H1 (cell line): ENCODE results near the gene PRRG3. TPM values are rescaled to one million over a fixed set of nuclear protein-coding genes. Genes with fewer than 3 reads are reported as not detected.

ENCODE experiments used
- CTCF ChIA-PET: fragments of 300-600 bp; sonication (Branson Sonifier 250); formaldehyde crosslinking; loops from one replicate; lab custom pipeline; 2021; ENCODE audit not compliant: partially characterized antibody; lab: Charles Lee
- POLR2A ChIA-PET: fragments of 300-600 bp; sonication (Branson Sonifier 250); formaldehyde crosslinking; loops from one replicate; lab custom pipeline; 2021; ENCODE audit warnings: inconsistent platforms; ENCODE audit not compliant: partially characterized antibody; lab: Charles Lee
- DNase-seq, 2 experiments: peaks; one replicate each; pipeline versions ENCODE4 v3.0.0 to v3.0.0-alpha.2; 2010 to 2022; ENCODE audit warnings: low spot score in 2 of 2, low read depth in 1 of 2, mixed read lengths in 1 of 2
- FAIRE-seq: peaks from 2 replicates; lab custom pipeline; 2011; peaks lifted over from hg19 to GRCh38; lab: Jason Lieb, UNC
- H2AFZ ChIP-seq: 2 replicates; pipeline ENCODE4 v1.8.1; 2012; ENCODE audit warnings: low read length, inconsistent platforms
- H2AK5ac ChIP-seq: 2 replicates; pipeline ENCODE4 v1.6.1; 2013; ENCODE audit warnings: low read depth, low read length
- H2BK120ac ChIP-seq: replicated peaks from 2 replicates; pipeline ENCODE3; 2013; ENCODE audit warnings: low read depth, low read length, inconsistent platforms
- H2BK12ac ChIP-seq: 2 replicates; pipeline ENCODE4 v1.6.1; 2013; ENCODE audit warnings: low read depth, low read length
- H2BK15ac ChIP-seq: 2 replicates; pipeline ENCODE4 v1.6.1; 2013; ENCODE audit warnings: low read length
- H2BK20ac ChIP-seq: 2 replicates; pipeline ENCODE4 v1.6.1; 2013; ENCODE audit warnings: low read length
- H2BK5ac ChIP-seq: 2 replicates; pipeline ENCODE4 v1.6.1; 2013; ENCODE audit warnings: low read depth, low read length
- H3K14ac ChIP-seq: 2 replicates; pipeline ENCODE4 v1.6.1; 2013; ENCODE audit warnings: inconsistent platforms; ENCODE audit not compliant: insufficient read length
- H3K18ac ChIP-seq: 2 replicates; pipeline ENCODE4 v1.6.1; 2013; ENCODE audit warnings: low read length; ENCODE audit errors: extremely low read depth
- H3K23ac ChIP-seq: 2 replicates; pipeline ENCODE4 v1.6.1; 2013; ENCODE audit warnings: inconsistent platforms; ENCODE audit not compliant: insufficient read length
- H3K23me2 ChIP-seq: 2 replicates; pipeline ENCODE4 v1.6.1; 2013; ENCODE audit warnings: low read depth, low read length
- H3K27ac ChIP-seq: 2 replicates; pipeline ENCODE4 v1.6.1; 2011; ENCODE audit warnings: low read depth, low read length, inconsistent platforms
- H3K27me3 ChIP-seq, 4 experiments: replicated peaks in 1 of 4; 1 replicate in 1 of 4; 2 replicates in 3 of 4; pipeline versions ENCODE4 v1.6.1 to v1.8.1; 2011 to 2013; ENCODE audit warnings: low read length in 3 of 4, mild to moderate bottlenecking in 3 of 4, inconsistent platforms in 2 of 4, mixed read lengths in 2 of 4, moderate library complexity in 1 of 4; ENCODE audit not compliant: control insufficient read depth in 3 of 4, insufficient read depth in 3 of 4; ENCODE audit errors: extremely low read depth in 1 of 4
- H3K36me3 ChIP-seq, 4 experiments: 2 replicates each; pipeline versions ENCODE4 v1.6.1 to v1.8.1; 2011 to 2013; ENCODE audit warnings: mild to moderate bottlenecking in 4 of 4, low read length in 3 of 4, moderate library complexity in 2 of 4, control low read depth in 1 of 4, inconsistent platforms in 1 of 4; ENCODE audit not compliant: insufficient read depth in 4 of 4, control insufficient read depth in 2 of 4
- H3K4ac ChIP-seq: replicated peaks from 2 replicates; pipeline ENCODE3; 2013; ENCODE audit warnings: low read length, low read depth, mixed read lengths, inconsistent platforms; ENCODE audit not compliant: insufficient read length
- H3K4me1 ChIP-seq, 4 experiments: replicated peaks in 1 of 4; 1 replicate in 1 of 4; 2 replicates in 3 of 4; pipeline versions ENCODE4 v1.6.1 to v1.8.1; 2011 to 2013; ENCODE audit warnings: low read length in 3 of 4, inconsistent platforms in 2 of 4, mixed read lengths in 1 of 4; ENCODE audit not compliant: insufficient read depth in 4 of 4, control insufficient read depth in 3 of 4
- H3K4me2 ChIP-seq, 2 experiments: 2 replicates each; pipeline versions ENCODE4 v1.6.1 to v1.8.1; 2011 to 2013; ENCODE audit warnings: low read depth in 2 of 2, low read length in 2 of 2, control low read depth in 1 of 2, inconsistent platforms in 1 of 2, mild to moderate bottlenecking in 1 of 2; ENCODE audit not compliant: insufficient read depth in 1 of 2
- H3K4me3 ChIP-seq, 4 experiments: fragments of 200-600, 300-600 bp in 1 of 4; sonication (generic), shearing (Covaris generic), sonication (Bioruptor Twin) in 1 of 4; 2 replicates each; pipeline versions ENCODE4 v1.5.1 to v1.8.1; 2011 to 2016; ENCODE audit warnings: low read length in 4 of 4, low read depth in 3 of 4, control low read depth in 2 of 4, inconsistent platforms in 2 of 4, mild to moderate bottlenecking in 2 of 4, mixed read lengths in 1 of 4, moderate library complexity in 1 of 4; ENCODE audit not compliant: insufficient read depth in 2 of 4; ENCODE audit errors: extremely low read depth in 1 of 4
- H3K56ac ChIP-seq: replicated peaks from 2 replicates; pipeline ENCODE3; 2013; ENCODE audit warnings: low read depth, mild to moderate bottlenecking, mixed read lengths, low read length, inconsistent platforms; ENCODE audit not compliant: insufficient read length
- H3K79me1 ChIP-seq: 2 replicates; pipeline ENCODE4 v1.6.1; 2013; ENCODE audit warnings: low read depth, low read length, control low read depth
- H3K79me2 ChIP-seq, 2 experiments: 2 replicates each; pipeline versions ENCODE4 v1.6.1 to v1.8.1; 2012 to 2013; ENCODE audit warnings: low read length in 2 of 2, mild to moderate bottlenecking in 2 of 2, inconsistent platforms in 1 of 2; ENCODE audit not compliant: insufficient read depth in 2 of 2, control insufficient read depth in 1 of 2
- H3K9ac ChIP-seq, 4 experiments: replicated peaks in 1 of 4; 1 replicate in 1 of 4; 2 replicates in 3 of 4; pipeline versions ENCODE4 v1.6.1 to v1.8.1; 2011 to 2013; ENCODE audit warnings: low read depth in 3 of 4, low read length in 3 of 4, control low read depth in 2 of 4, mild to moderate bottlenecking in 2 of 4, moderate library complexity in 2 of 4, inconsistent platforms in 1 of 4; ENCODE audit errors: extremely low read depth in 1 of 4
- H3K9me3 ChIP-seq, 2 experiments: 2 replicates each; pipeline versions ENCODE4 v1.6.1 to v1.8.1; 2012 to 2013; ENCODE audit warnings: mild to moderate bottlenecking in 2 of 2, moderate library complexity in 2 of 2, control low read depth in 1 of 2, inconsistent platforms in 1 of 2, low read depth in 1 of 2, low read length in 1 of 2, mixed read lengths in 1 of 2; ENCODE audit not compliant: insufficient read depth in 2 of 2
- H4K20me1 ChIP-seq, 2 experiments: replicated peaks in 1 of 2; 2 replicates each; pipeline versions ENCODE3 to v1.8.1; 2011 to 2013; ENCODE audit warnings: inconsistent platforms in 2 of 2, low read length in 2 of 2, mild to moderate bottlenecking in 1 of 2; ENCODE audit not compliant: insufficient read depth in 2 of 2, control insufficient read depth in 1 of 2
- H4K5ac ChIP-seq: 2 replicates; pipeline ENCODE4 v1.6.1; 2013; ENCODE audit warnings: low read length, low read depth, mixed read lengths, inconsistent platforms; ENCODE audit not compliant: insufficient read length
- H4K8ac ChIP-seq: 2 replicates; pipeline ENCODE4 v1.8.0; 2013; ENCODE audit warnings: mild to moderate bottlenecking, moderate library complexity, low read length, inconsistent platforms; ENCODE audit not compliant: insufficient read depth; ENCODE audit errors: extremely low read depth
- H4K91ac ChIP-seq: replicated peaks from 2 replicates; pipeline ENCODE3; 2013; ENCODE audit warnings: low read length, mixed read lengths, inconsistent platforms; ENCODE audit not compliant: insufficient read length
- KDM5A ChIP-seq: fragments of 200-600 bp; IDR thresholded peaks from 2 replicates; pipeline ENCODE4 v1.7.1; 2012; ENCODE audit warnings: mild to moderate bottlenecking, low read length, inconsistent platforms, mixed read lengths
- polyA plus RNA-seq, 7 experiments: library from polyadenylated mRNA; depleted of rRNA in 3 of 7; stranded (reverse) in 5 of 7; unstranded in 2 of 7; fragments of >200 nt in 5 of 7; fragments of 200-250 nt in 2 of 7; gene quantifications; 1 replicate in 5 of 7; 2 replicates in 1 of 7; 4 replicates in 1 of 7; pipeline versions ENCODE4 v1.2.1 to v1.2.3, GENCODE V29; 2011 to 2013; ENCODE audit warnings: missing spikeins in 2 of 7, mixed read lengths in 2 of 7
- total RNA-seq: library from RNA; stranded (reverse); fragmentation: NEBNext Ultra II Directional; extraction: Animal tissue kit (Norgen Biotek cat#: 25700); gene quantifications from 2 replicates; pipeline ENCODE4 v1.2.1, GENCODE V29; 2021

Gene PRRG3
- total and polyA plus RNA-seq, 2 of the 8 experiments (the other 6 are each of a cell fraction or from before 2014, with no cell fraction given): 4.2 to 5.4 TPM

GRCh38 chrX:151688695-151689094, 6.6 kb upstream of the PRRG3 start:
- no peak overlapping the region for H3K4ac ChIP-seq
- H3K27ac ChIP-seq: no peak overlapping the region
- H3K79me1 ChIP-seq: no peaks in the 10 kb centered on the region
- no peak overlapping the region for H3K4me2 ChIP-seq
- DNase-seq (no peak), FAIRE-seq (no peak)
- no peak overlapping the region for H3K4me3 ChIP-seq
- H3K9ac ChIP-seq: no peak overlapping the region
- H3K56ac ChIP-seq: no peak overlapping the region
- ChIA-PET POLR2A (no interaction called here), CTCF (no interaction called here)
- H2BK12ac ChIP-seq: no peak overlapping the region
- H4K91ac ChIP-seq: no peak overlapping the region
- H3K14ac ChIP-seq: no peak overlapping the region
- no peak overlapping the region for H4K5ac ChIP-seq
- H2BK5ac ChIP-seq: no peak overlapping the region
- no peaks in the 10 kb centered on the region for H3K27me3 ChIP-seq
- no peak overlapping the region for H3K23ac ChIP-seq
- H2AK5ac ChIP-seq: no peak overlapping the region
- no peaks in the 10 kb centered on the region for H3K9me3 ChIP-seq
- H3K79me2 ChIP-seq: no peaks in the 10 kb centered on the region
- H2BK15ac ChIP-seq: no peak overlapping the region
- no peaks in the 10 kb centered on the region for H4K20me1 ChIP-seq
- no peaks in the 10 kb centered on the region for H3K36me3 ChIP-seq
- H4K8ac ChIP-seq: no peak overlapping the region
- no peaks in the 10 kb centered on the region for H3K23me2 ChIP-seq
- no peaks in the 10 kb centered on the region for H3K4me1 ChIP-seq
- no peak overlapping the region for H2BK120ac ChIP-seq
- TF ChIP-seq KDM5A: no peak
- TF ChIP-seq, all 59 proteins: peak for 0
- Histone ChIP-seq H3K18ac (no peak overlapping the region), H2BK20ac (no peak overlapping the region), H2AFZ (no peak overlapping the region)
